ENCODE measurements around the gene RACK1. TPM values are rescaled to one million over a fixed set of nuclear protein-coding genes. Genes with fewer than 3 reads are reported as not detected.
A peak's percentile ranks its signal among the peaks of the same experiment; 100 is the strongest.

Gene RACK1
- total and polyA plus RNA-seq, 2 of the 8 experiments (the other 6 are each of a cell fraction or from before 2014, with no cell fraction given): 2,589 to 7,971 TPM

GRCh38 chr5:181207214-181207959, 36.3 kb downstream of the RACK1 start (continued):
- TF ChIP-seq MAFK (IDR thresholded peaks at IDR 0.05; ENCODE audit: low read depth, low read length) (peak; percentile 81; the same call in 1 of the 2 replicates), CBX5 (IDR thresholded peaks at IDR 0.05; ENCODE audit: low read depth, low read length) (no peak), CBX8 (IDR thresholded peaks at IDR 0.05; ENCODE audit: borderline replicate concordance, low read depth, low read length) (no peak), E2F6 (IDR thresholded peaks at IDR 0.05) (no peak), SP2 (IDR thresholded peaks at IDR 0.05; ENCODE audit: low read length) (no peak), JUND (IDR thresholded peaks at IDR 0.05; ENCODE audit: low read length) (no peak), ATF2 (IDR thresholded peaks at IDR 0.05; ENCODE audit: low read length) (peak; percentile 72; the same call in 1 of the 2 replicates), HDAC2 (IDR thresholded peaks at IDR 0.05; ENCODE audit: borderline replicate concordance in 1 of 2, low read depth in 2 of 2, low read length in 2 of 2) (no peak), ZNF274 (IDR thresholded peaks at IDR 0.05; ENCODE audit: borderline replicate concordance, extremely low read depth, low read length) (no peak), TEAD4 (IDR thresholded peaks at IDR 0.05; ENCODE audit: low read depth, low read length) (peak; percentile 52; the same call in 1 of the 2 replicates), PHF8 (conservative IDR thresholded peaks at IDR 0.05; ENCODE audit: low read depth, low read length) (peak; percentile 38; the same call in 1 of the 2 replicates), KDM5A (IDR thresholded peaks at IDR 0.05; ENCODE audit: low read length) (no peak), TAF1 (IDR thresholded peaks at IDR 0.05; ENCODE audit: low read depth, low read length) (no peak), KDM1A (IDR thresholded peaks at IDR 0.05; ENCODE audit: borderline replicate concordance, low read length) (0 out of 2 replicates have a peak, but pooled peaks have one; percentile 7), ASH2L (IDR thresholded peaks at IDR 0.05; ENCODE audit: low read length) (peak; percentile 97)
